Body of pancreas (tissue), 4 donors: Measurements from ENCODE around the gene NKAIN4.

Source experiments
- CTCF ChIP-seq, 7 experiments: fragments of 450-650 bp in 4 of 7; fragments of 200-600 bp in 3 of 7; sonication (generic) in 3 of 7; IDR thresholded peaks; one replicate each; pipeline ENCODE4 v1.5.1; 2016 to 2019; ENCODE audit warnings: antibody characterized with exemption in 7 of 7
- POLR2A ChIP-seq, 3 donors: fragments of 450-650 bp; IDR thresholded peaks; one replicate each; pipeline ENCODE4 v1.6.1; 2016; ENCODE audit warnings: antibody characterized with exemption in 3 of 3, mild to moderate bottlenecking in 2 of 3

DNA sequence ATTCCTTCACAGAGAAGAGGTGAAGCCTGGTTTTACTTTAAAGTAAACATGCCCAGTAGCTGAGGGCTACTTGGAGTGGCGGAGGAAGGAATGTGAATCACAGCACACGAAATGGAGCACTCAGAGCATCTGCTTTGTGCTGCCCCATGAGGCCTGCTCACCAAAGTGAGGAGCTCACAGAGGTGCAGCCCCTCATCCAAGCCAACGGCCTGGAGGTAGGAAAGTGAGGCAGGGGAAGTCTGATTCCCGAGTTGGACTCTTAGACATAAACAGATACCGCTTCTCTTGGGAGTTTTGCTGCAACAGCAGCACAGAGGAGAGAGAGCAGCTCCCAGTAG is 41.9 kb downstream of the NKAIN4 start:
- no peak for TF ChIP-seq CTCF (IDR thresholded peaks at IDR 0.05)
- no peak for TF ChIP-seq POLR2A (IDR thresholded peaks at IDR 0.05)
